GM23248 (cell line): Measurements from ENCODE around the gene GGACT.

ENCODE experiments used
- EZH2 ChIP-seq: fragments of 200-600 bp; sonication (generic); IDR thresholded peaks from 2 replicates; pipeline ENCODE4 v1.6.1; 2018; ENCODE audit warnings: antibody characterized with exemption, mild to moderate bottlenecking; ENCODE audit not compliant: insufficient read depth, poor library complexity, severe bottlenecking
- EZH2phosphoT487 ChIP-seq: fragments of 200-600 bp; sonication (generic); IDR thresholded peaks from 2 replicates; pipeline ENCODE4 v1.6.1; 2018; ENCODE audit warnings: antibody characterized with exemption, moderate library complexity, mild to moderate bottlenecking, low read depth; ENCODE audit not compliant: insufficient read depth

- TF ChIP-seq EZH2, result no peak
- no peak for TF ChIP-seq EZH2phosphoT487
These were observed 97.9 kb downstream of the GGACT start for GRCh38 chr13:100490692-100491091.
